Activated T-cell treated with anti-CD3 and anti-CD28 coated beads, Interleukin-2, amount 50 U/mL, for 72 hours (primary cell): ENCODE measurements around the gene JMJD8. TPM values are rescaled to one million over a fixed set of nuclear protein-coding genes. Genes with fewer than 3 reads are reported as not detected.

Experiments used
- ATAC-seq, 2 donors: fragments of 150-1000 bp; cut with Tn5 transposase; replicated peaks in 1 of 2; 2 replicates each; pipeline ENCODE4 v1.10.0; 2021; ENCODE audit warnings: moderate library complexity in 2 of 2, mild to moderate bottlenecking in 1 of 2
- DNase-seq, 2 donors: peaks; one replicate each; pipeline ENCODE4 v3.0.0; 2021 to 2022; ENCODE audit warnings: mixed read lengths in 1 of 2
- H3K27ac Mint-ChIP-seq: one replicate; pipeline ENCODE4 v1.8.0; 2022; ENCODE audit warnings: mild to moderate bottlenecking, moderate library complexity, mixed read lengths
- H3K27me3 Mint-ChIP-seq: one replicate; pipeline ENCODE4 v1.8.0; 2022; ENCODE audit warnings: low read depth, mixed read lengths
- H3K36me3 Mint-ChIP-seq, 2 donors: one replicate each; pipeline ENCODE4 v1.8.0; 2022; ENCODE audit warnings: mixed read lengths in 2 of 2, mild to moderate bottlenecking in 1 of 2; ENCODE audit not compliant: insufficient read depth in 2 of 2
- H3K4me1 Mint-ChIP-seq: one replicate; pipeline ENCODE4 v1.8.0; 2022; ENCODE audit warnings: low read depth, mixed read lengths
- H3K4me3 Mint-ChIP-seq, 2 donors: one replicate each; pipeline ENCODE4 v1.8.0; 2022; ENCODE audit warnings: mild to moderate bottlenecking in 2 of 2, mixed read lengths in 2 of 2, moderate library complexity in 2 of 2
- H3K9me3 Mint-ChIP-seq, 2 donors: one replicate each; pipeline ENCODE4 v1.8.0; 2022; ENCODE audit warnings: mixed read lengths in 2 of 2
- total RNA-seq, 2 donors: library from RNA; stranded (reverse); gene quantifications; one replicate each; pipeline ENCODE4 v1.2.3, GENCODE V29; 2022

JMJD8 gene
- total RNA-seq, 2 donors from 2014 or later = 15.7 to 20.7 TPM

- peak overlapping the region; percentile 51 to 99 for H3K4me3 Mint-ChIP-seq
- DNase-seq = no peak
- H3K9me3 Mint-ChIP-seq = no peaks in the 10 kb centered on the region
- no peak for ATAC-seq
- no peak overlapping the region for H3K27ac Mint-ChIP-seq
- peaks cover 15% of the 10 kb centered on the region for H3K4me1 Mint-ChIP-seq
- H3K36me3 Mint-ChIP-seq = no peaks in the 10 kb centered on the region
- H3K27me3 Mint-ChIP-seq = no peaks in the 10 kb centered on the region
Observed at GRCh38 chr16:634051-634670, 50.0 kb downstream of the JMJD8 start.

DNA sequence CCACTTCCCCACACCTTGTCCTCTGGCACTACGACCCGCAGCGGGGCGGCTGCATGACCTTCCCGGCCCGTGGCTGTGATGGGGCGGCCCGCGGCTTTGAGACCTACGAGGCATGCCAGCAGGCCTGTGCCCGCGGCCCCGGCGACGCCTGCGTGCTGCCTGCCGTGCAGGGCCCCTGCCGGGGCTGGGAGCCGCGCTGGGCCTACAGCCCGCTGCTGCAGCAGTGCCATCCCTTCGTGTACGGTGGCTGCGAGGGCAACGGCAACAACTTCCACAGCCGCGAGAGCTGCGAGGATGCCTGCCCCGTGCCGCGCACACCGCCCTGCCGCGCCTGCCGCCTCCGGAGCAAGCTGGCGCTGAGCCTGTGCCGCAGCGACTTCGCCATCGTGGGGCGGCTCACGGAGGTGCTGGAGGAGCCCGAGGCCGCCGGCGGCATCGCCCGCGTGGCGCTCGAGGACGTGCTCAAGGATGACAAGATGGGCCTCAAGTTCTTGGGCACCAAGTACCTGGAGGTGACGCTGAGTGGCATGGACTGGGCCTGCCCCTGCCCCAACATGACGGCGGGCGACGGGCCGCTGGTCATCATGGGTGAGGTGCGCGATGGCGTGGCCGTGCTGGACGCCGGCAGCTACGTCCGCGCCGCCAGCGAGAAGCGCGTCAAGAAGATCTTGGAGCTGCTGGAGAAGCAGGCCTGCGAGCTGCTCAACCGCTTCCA, 50.6 kb downstream of the JMJD8 start:
- DNase-seq = no peak
- Mint-ChIP-seq H3K4me1 (peaks cover 11% of the 10 kb centered on the region), H3K27ac (no peak overlapping the region), H3K36me3 (no peaks in the 10 kb centered on the region), H3K9me3 (no peaks in the 10 kb centered on the region), H3K4me3 (no peak overlapping the region), H3K27me3 (no peaks in the 10 kb centered on the region)
- ATAC-seq = no peak

DNA sequence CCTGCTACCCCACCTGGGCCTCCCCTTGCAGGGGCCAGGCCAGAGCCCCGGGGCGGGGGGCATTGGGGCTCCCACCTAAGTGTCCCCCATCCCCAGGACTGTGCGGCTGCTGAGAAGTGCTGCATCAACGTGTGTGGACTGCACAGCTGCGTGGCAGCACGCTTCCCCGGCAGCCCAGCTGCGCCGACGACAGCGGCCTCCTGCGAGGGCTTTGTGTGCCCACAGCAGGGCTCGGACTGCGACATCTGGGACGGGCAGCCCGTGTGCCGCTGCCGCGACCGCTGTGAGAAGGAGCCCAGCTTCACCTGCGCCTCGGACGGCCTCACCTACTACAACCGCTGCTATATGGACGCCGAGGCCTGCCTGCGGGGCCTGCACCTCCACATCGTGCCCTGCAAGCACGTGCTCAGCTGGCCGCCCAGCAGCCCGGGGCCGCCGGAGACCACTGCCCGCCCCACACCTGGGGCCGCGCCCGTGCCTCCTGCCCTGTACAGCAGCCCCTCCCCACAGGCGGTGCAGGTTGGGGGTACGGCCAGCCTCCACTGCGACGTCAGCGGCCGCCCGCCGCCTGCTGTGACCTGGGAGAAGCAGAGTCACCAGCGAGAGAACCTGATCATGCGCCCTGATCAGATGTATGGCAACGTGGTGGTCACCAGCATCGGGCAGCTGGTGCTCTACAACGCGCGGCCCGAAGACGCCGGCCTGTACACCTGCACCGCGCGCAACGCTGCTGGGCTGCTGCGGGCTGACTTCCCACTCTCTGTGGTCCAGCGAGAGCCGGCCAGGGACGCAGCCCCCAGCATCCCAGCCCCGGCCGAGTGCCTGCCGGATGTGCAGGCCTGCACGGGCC, 51.4 kb downstream of the JMJD8 start:
- DNase-seq (no peak), ATAC-seq (no peak)
- Mint-ChIP-seq H3K27me3 (no peaks in the 10 kb centered on the region), H3K27ac (no peak overlapping the region), H3K4me1 (peaks cover 11% of the 10 kb centered on the region), H3K9me3 (no peaks in the 10 kb centered on the region), H3K36me3 (no peaks in the 10 kb centered on the region), H3K4me3 (no peak overlapping the region)

GRCh38 chr16:631808-632358, 52.3 kb downstream of the JMJD8 start:
- H3K36me3 Mint-ChIP-seq = no peaks in the 10 kb centered on the region

More at GRCh38 chr16:631808-632358, 52.3 kb downstream of the JMJD8 start:
- ATAC-seq (no peak), DNase-seq (no peak)
- peaks cover 11% of the 10 kb centered on the region for H3K4me1 Mint-ChIP-seq
- no peak overlapping the region for H3K27ac Mint-ChIP-seq
- H3K9me3 Mint-ChIP-seq = no peaks in the 10 kb centered on the region
- no peak overlapping the region for H3K4me3 Mint-ChIP-seq
- H3K27me3 Mint-ChIP-seq = no peaks in the 10 kb centered on the region

Other genes with a start within 250 kb of the JMJD8 start
- 10 to 100 TPM; 46.6 to 58.5 TPM for gene CAPN15, start 156.6 kb downstream of the JMJD8 start, total RNA-seq
- gene PRR35, start 123.9 kb downstream of the JMJD8 start, total RNA-seq = under 1 TPM in 1 of 2 donors, not detected in 1; 0.10 TPM
- 1 to 10 TPM; 1.4 TPM for gene NHLRC4, start 117.3 kb downstream of the JMJD8 start, total RNA-seq
- 10 to 100 TPM; 18.2 to 22.4 TPM for gene PIGQ, start 114.4 kb downstream of the JMJD8 start, total RNA-seq
- gene RAB40C, start 94.3 kb downstream of the JMJD8 start, total RNA-seq = 10 to 100 TPM; 15.0 to 15.3 TPM
- gene WFIKKN1, start 53.3 kb downstream of the JMJD8 start, total RNA-seq = under 1 TPM; 0.49 to 0.72 TPM
- 10 to 100 TPM; 55.4 to 57.4 TPM for gene METTL26, start 48.0 kb downstream of the JMJD8 start, total RNA-seq
- gene MCRIP2, start 42.5 kb downstream of the JMJD8 start, total RNA-seq = 10 to 100 TPM; 27.9 to 34.4 TPM
- 10 to 100 TPM; 40.3 to 47.7 TPM for gene WDR90, start 35.0 kb downstream of the JMJD8 start, total RNA-seq
- 100 to 1,000 TPM; 110 to 115 TPM for gene RHOT2, start 16.2 kb downstream of the JMJD8 start, total RNA-seq
- gene RHBDL1, start 8.7 kb downstream of the JMJD8 start, total RNA-seq = 1 to 10 TPM; 3.5 to 5.8 TPM
- 10 to 100 TPM; 53.6 to 70.4 TPM for gene STUB1, start 3.9 kb downstream of the JMJD8 start, total RNA-seq
- gene WDR24, start 6.1 kb upstream of the JMJD8 start, total RNA-seq = 10 to 100 TPM; 20.5 to 22.9 TPM
- 1 to 10 TPM; 8.8 TPM for gene FBXL16, start 21.5 kb upstream of the JMJD8 start, total RNA-seq
- 10 to 100 TPM; 11.1 to 11.7 TPM for gene METRN, start 30.8 kb upstream of the JMJD8 start, total RNA-seq
- 10 to 100 TPM; 36.4 to 36.9 TPM for gene ANTKMT, start 36.8 kb upstream of the JMJD8 start, total RNA-seq
- gene CCDC78, start 42.1 kb upstream of the JMJD8 start, total RNA-seq = 1 to 10 TPM; 3.0 to 3.9 TPM
- gene HAGHL, start 42.8 kb upstream of the JMJD8 start, total RNA-seq = 10 to 100 TPM; 11.4 to 17.6 TPM
- gene CIAO3, start 56.7 kb upstream of the JMJD8 start, total RNA-seq = 10 to 100 TPM; 38.0 to 40.6 TPM
- not detected for gene MSLN, start 76.4 kb upstream of the JMJD8 start, total RNA-seq
- gene RPUSD1, start 104.0 kb upstream of the JMJD8 start, total RNA-seq = 10 to 100 TPM; 14.0 to 22.7 TPM
- gene CHTF18, start 104.3 kb upstream of the JMJD8 start, total RNA-seq = 10 to 100 TPM; 74.5 to 97.8 TPM
- gene GNG13, start 116.4 kb upstream of the JMJD8 start, total RNA-seq = not detected